Fibroblast of villous mesenchyme (primary cell): ENCODE results near the gene RBM19. TPM values are rescaled to one million over a fixed set of nuclear protein-coding genes. Genes with fewer than 3 reads are reported as not detected.

Source experiments
- DNase-seq: peaks from one replicate; pipeline ENCODE4 v3.0.0-alpha.2; 2010; ENCODE audit warnings: low read depth
- H3K4me3 ChIP-seq: 2 replicates; pipeline ENCODE4 v1.5.1; 2011; ENCODE audit warnings: low read depth, mild to moderate bottlenecking, low read length
- CTCF ChIP-seq: IDR thresholded peaks from 2 replicates; pipeline ENCODE4 v1.5.1; 2012; ENCODE audit warnings: low read depth, mild to moderate bottlenecking, low read length; ENCODE audit not compliant: insufficient read depth
- total RNA-seq: library from RNA; depleted of rRNA; stranded (reverse); fragments of >200 nt; gene quantifications from 2 replicates; pipeline ENCODE4 v1.2.3, GENCODE V29; 2012

RBM19 gene
- total RNA-seq, 1 donor, result 26.8 TPM

DNA sequence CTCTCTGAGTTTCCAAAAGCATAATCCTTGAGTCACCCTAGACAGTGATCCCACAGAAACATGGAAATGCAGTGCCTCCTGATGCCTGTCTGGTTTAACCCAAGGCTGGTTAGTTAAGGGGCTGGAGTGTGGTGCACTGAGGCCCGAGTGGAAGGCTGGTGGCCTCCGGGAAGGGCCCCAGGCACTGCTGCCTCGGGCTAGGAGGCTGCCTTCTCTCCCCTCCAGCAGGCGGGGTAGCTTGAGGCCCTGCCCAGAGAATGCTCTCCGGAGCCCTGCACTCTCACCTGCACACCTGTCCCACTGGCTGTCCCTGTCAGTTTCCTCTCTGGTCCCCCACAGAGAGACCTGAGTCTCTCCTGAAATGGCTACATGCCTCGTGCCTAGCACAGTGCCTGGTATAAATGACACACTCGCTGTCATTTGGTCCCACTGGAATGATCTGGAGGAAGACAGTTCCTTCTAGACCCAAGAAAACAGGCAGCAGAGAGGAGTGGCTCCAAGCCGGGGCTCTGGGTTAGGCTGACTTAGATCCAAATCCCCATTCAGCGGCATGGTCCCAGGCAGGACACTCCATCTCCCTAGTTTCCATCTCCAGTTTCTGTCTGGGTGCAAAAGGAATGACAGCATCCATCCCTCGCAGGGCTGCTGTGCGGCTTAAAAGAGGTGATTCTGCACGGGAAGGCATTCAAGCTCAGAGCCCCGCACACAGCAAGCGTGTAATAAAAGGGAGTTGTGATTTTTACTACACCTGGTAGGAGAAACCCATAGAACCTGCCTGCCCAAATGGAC lies 54.0 kb downstream of the RBM19 start:
- DNase-seq, result no peak
- no peak overlapping the region for H3K4me3 ChIP-seq
- TF ChIP-seq CTCF, result no peak

- TF ChIP-seq CTCF, result no peak
- H3K4me3 ChIP-seq, result no peak overlapping the region
- DNase-seq, result no peak
Measured at GRCh38 chr12:113910751-113911272, 55.3 kb downstream of the RBM19 start.

- H3K4me3 ChIP-seq, result no peak overlapping the region
- TF ChIP-seq CTCF, result no peak
- DNase-seq, result no peak
Measured at GRCh38 chr12:113909776-113910420, 56.2 kb downstream of the RBM19 start.

- no peak overlapping the region for H3K4me3 ChIP-seq
- no peak for TF ChIP-seq CTCF
- DNase-seq, result no peak
Measured at GRCh38 chr12:113908584-113909100, 57.5 kb downstream of the RBM19 start.

- TF ChIP-seq CTCF, result no peak
- no peak for DNase-seq
- H3K4me3 ChIP-seq, result no peak overlapping the region
Measured at GRCh38 chr12:113907446-113908180, 58.5 kb downstream of the RBM19 start.

GRCh38 chr12:113906411-113907200 lies 59.5 kb downstream of the RBM19 start:
- no peak overlapping the region for H3K4me3 ChIP-seq
- TF ChIP-seq CTCF, result no peak

More at GRCh38 chr12:113906411-113907200, 59.5 kb downstream of the RBM19 start:
- DNase-seq, result no peak
